Liver (tissue), 9 donors: ENCODE data around the gene ATR. TPM values are rescaled to one million over a fixed set of nuclear protein-coding genes. Genes with fewer than 3 reads are reported as not detected.

Source experiments
- DNase-seq: peaks from one replicate; pipeline ENCODE4 v3.0.0-alpha.2; 2017; ENCODE audit warnings: low spot score
- H3K27ac ChIP-seq, 2 donors: one replicate each; pipeline ENCODE4 v1.7.0; 2013; ENCODE audit warnings: inconsistent platforms in 2 of 2, low read length in 2 of 2, control low read depth in 1 of 2, low read depth in 1 of 2, mild to moderate bottlenecking in 1 of 2
- H3K27me3 ChIP-seq, 4 donors: one replicate each; pipeline versions ENCODE4 v1.6.1 to v1.7.0; 2013; ENCODE audit warnings: low read length in 3 of 4, inconsistent platforms in 1 of 4, mild to moderate bottlenecking in 1 of 4, moderate library complexity in 1 of 4; ENCODE audit not compliant: control insufficient read depth in 4 of 4, insufficient read depth in 4 of 4
- H3K36me3 ChIP-seq, 4 donors: one replicate each; pipeline versions ENCODE4 v1.6.1 to v1.7.0; 2013; ENCODE audit warnings: low read length in 3 of 4, mild to moderate bottlenecking in 3 of 4, low read depth in 1 of 4, moderate library complexity in 1 of 4; ENCODE audit not compliant: control insufficient read depth in 4 of 4, insufficient read depth in 3 of 4
- H3K4me1 ChIP-seq, 4 donors: one replicate each; pipeline versions ENCODE4 v1.6.1 to v1.7.0; 2013; ENCODE audit warnings: low read length in 3 of 4, mild to moderate bottlenecking in 3 of 4, moderate library complexity in 1 of 4; ENCODE audit not compliant: control insufficient read depth in 4 of 4, insufficient read depth in 4 of 4
- H3K4me3 ChIP-seq, 3 donors: one replicate each; pipeline versions ENCODE4 v1.6.1 to v1.7.0; 2013; ENCODE audit warnings: low read length in 3 of 3, control low read depth in 1 of 3, low read depth in 1 of 3, mild to moderate bottlenecking in 1 of 3
- H3K9ac ChIP-seq, 2 donors: one replicate each; pipeline ENCODE4 v1.7.0; 2013; ENCODE audit warnings: low read length in 2 of 2, mild to moderate bottlenecking in 2 of 2, moderate library complexity in 2 of 2, control low read depth in 1 of 2, low read depth in 1 of 2
- H3K9me3 ChIP-seq, 4 donors: one replicate each; pipeline versions ENCODE4 v1.6.1 to v1.7.0; 2013; ENCODE audit warnings: low read length in 3 of 4; ENCODE audit not compliant: control insufficient read depth in 4 of 4
- EGR1 ChIP-seq, 2 donors: IDR thresholded peaks; 2 replicates each; pipeline ENCODE4 v1.6.1; 2016 to 2018; ENCODE audit warnings: antibody characterized with exemption in 2 of 2, low read depth in 2 of 2
- FOXA1 ChIP-seq: IDR thresholded peaks from 2 replicates; pipeline ENCODE4 v1.6.1; 2016; ENCODE audit warnings: antibody characterized with exemption
- FOXA2 ChIP-seq: IDR thresholded peaks from 2 replicates; pipeline ENCODE4 v1.6.1; 2016; ENCODE audit warnings: antibody characterized with exemption
- GABPA ChIP-seq, 2 donors: IDR thresholded peaks in 1 of 2; conservative IDR thresholded peaks in 1 of 2; 2 replicates each; pipeline ENCODE4 v1.6.1; 2016; ENCODE audit warnings: antibody characterized with exemption in 2 of 2, mild to moderate bottlenecking in 1 of 2, moderate library complexity in 1 of 2
- HNF4A ChIP-seq, 2 donors: conservative IDR thresholded peaks; 2 replicates each; pipeline ENCODE4 v1.6.1; 2016; ENCODE audit warnings: antibody characterized with exemption in 2 of 2, mild to moderate bottlenecking in 2 of 2
- HNF4G ChIP-seq: IDR thresholded peaks from 2 replicates; pipeline ENCODE4 v1.6.1; 2016; ENCODE audit warnings: antibody characterized with exemption
- NR2F2 ChIP-seq: IDR thresholded peaks from 2 replicates; pipeline ENCODE4 v1.6.1; 2016; ENCODE audit warnings: antibody characterized with exemption
- RAD21 ChIP-seq, 2 donors: IDR thresholded peaks; 2 replicates each; pipeline ENCODE4 v1.6.1; 2016; ENCODE audit warnings: antibody characterized with exemption in 2 of 2, mild to moderate bottlenecking in 2 of 2
- RXRA ChIP-seq, 2 donors: IDR thresholded peaks; 2 replicates each; pipeline ENCODE4 v1.6.1; 2017 to 2018; ENCODE audit warnings: antibody characterized with exemption in 2 of 2, mild to moderate bottlenecking in 1 of 2
- SP1 ChIP-seq: IDR thresholded peaks from 2 replicates; pipeline ENCODE4 v1.6.1; 2018; ENCODE audit warnings: antibody characterized with exemption, mild to moderate bottlenecking
- YY1 ChIP-seq: IDR thresholded peaks from 2 replicates; pipeline ENCODE4 v1.6.1; 2016; ENCODE audit warnings: antibody characterized with exemption, mild to moderate bottlenecking
- WGBS: extraction: QIAGEN DNeasy Blood & Tissue Kit; methylation state at CpG from one replicate; pipeline ENCODE4 v1.1.7; 2013; 5-methylcytosine and 5-hydroxymethylcytosine counted together
- polyA plus RNA-seq, 2 donors: library from polyadenylated mRNA; stranded (reverse) in 1 of 2; unstranded in 1 of 2; fragments of 200-250 nt in 1 of 2; fragments of >200 nt in 1 of 2; fragmentation: Nextera tagmentation in 1 of 2; extraction: Ambion mirVana in 1 of 2; gene quantifications; one replicate each; pipeline versions ENCODE4 v1.2.1 to v1.2.3, GENCODE V29; 2013 to 2015
- total RNA-seq, 2 donors: library from RNA; depleted of rRNA; stranded (reverse); fragments of >200 nt; gene quantifications; one replicate each; pipeline ENCODE4 v1.2.3, GENCODE V29; 2014
- TF ChIP-seq, protein P1 (sequence below): IDR thresholded peaks from 2 replicates; pipeline ENCODE4 v1.6.1; 2016; ENCODE audit warnings: antibody characterized with exemption
- TF ChIP-seq, protein P2 (sequence below): fragments of 150-350 bp; IDR thresholded peaks from 2 replicates; pipeline ENCODE4 v1.5.1; 2017; ENCODE audit warnings: improper control_type of control experiment, low read depth, low read length; ENCODE audit not compliant: missing input control
- TF ChIP-seq, protein P3 (sequence below): IDR thresholded peaks from 2 replicates; pipeline ENCODE4 v1.6.1; 2016; ENCODE audit warnings: antibody characterized with exemption, mild to moderate bottlenecking
- TF ChIP-seq, protein P4 (sequence below): IDR thresholded peaks from 2 replicates; pipeline ENCODE4 v1.6.1; 2016; ENCODE audit warnings: antibody characterized with exemption
- TF ChIP-seq, protein P5 (sequence below): IDR thresholded peaks from 2 replicates; pipeline ENCODE4 v1.6.1; 2016; ENCODE audit warnings: antibody characterized with exemption
- donor health status: healthy.
- donor health status: healthy.
- donor health status: healthy.
- donor health status: healthy.
- donor health status: healthy.

The ATR gene
- total and polyA plus RNA-seq, 4 donors, result 5.0 to 21.5 (median 12.1) TPM

DNA sequence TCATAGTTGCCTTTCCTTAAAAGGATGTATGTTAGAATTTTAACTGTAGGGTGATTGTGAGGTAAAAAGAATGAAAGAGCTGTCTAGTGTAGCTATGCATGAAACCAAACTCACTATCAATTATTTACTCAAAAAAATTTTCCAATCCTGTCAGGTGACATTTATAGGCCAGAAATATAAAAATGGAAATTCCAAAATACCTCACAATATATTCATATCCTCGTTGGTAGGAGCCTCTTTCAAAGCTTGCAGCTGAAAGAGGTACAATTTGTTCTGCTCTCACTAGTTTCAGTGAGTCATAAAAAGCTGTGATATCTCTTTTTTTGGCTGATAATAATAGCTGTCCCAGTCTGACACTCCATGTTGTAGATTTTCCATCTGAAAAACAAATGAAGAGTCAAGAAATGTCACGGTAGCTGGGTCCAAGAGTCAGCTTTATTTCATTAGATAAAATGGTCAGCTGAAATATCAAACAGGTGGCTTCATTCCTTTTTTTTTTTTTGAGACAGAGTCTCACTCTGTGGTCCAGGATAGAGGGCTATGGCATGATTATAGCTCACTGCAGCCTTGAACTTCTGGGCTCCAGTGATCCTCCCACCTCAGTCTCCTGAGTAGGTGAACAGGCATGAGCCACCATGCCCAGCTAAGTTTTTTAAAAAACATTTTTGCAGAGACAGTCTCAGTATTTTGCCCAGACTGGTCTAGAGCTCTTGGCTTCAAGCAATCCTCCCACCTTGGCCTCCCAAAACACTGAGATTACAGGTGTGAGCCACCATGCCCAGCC, 79.9 kb downstream of the ATR start:
- H3K27ac ChIP-seq, result no peak overlapping the region
- no peaks in the 10 kb centered on the region for H3K9me3 ChIP-seq
- WGBS, result 86% methylated on average over 2 of the region's 2 CpGs
- H3K9ac ChIP-seq, result no peak overlapping the region
- H3K36me3 ChIP-seq, result peaks cover 4 to 20% (median 9%) of the 10 kb centered on the region in 4 donors
- no peak overlapping the region for H3K4me3 ChIP-seq
- no peak for DNase-seq
- TF ChIP-seq FOXA1 (no peak), EGR1 (IDR thresholded peaks at IDR 0.05; ENCODE audit: low read depth in 2 of 2) (no peak), FOXA2 (no peak), HNF4G (no peak), SP1 (no peak)
- TF ChIP-seq, protein P1, sequence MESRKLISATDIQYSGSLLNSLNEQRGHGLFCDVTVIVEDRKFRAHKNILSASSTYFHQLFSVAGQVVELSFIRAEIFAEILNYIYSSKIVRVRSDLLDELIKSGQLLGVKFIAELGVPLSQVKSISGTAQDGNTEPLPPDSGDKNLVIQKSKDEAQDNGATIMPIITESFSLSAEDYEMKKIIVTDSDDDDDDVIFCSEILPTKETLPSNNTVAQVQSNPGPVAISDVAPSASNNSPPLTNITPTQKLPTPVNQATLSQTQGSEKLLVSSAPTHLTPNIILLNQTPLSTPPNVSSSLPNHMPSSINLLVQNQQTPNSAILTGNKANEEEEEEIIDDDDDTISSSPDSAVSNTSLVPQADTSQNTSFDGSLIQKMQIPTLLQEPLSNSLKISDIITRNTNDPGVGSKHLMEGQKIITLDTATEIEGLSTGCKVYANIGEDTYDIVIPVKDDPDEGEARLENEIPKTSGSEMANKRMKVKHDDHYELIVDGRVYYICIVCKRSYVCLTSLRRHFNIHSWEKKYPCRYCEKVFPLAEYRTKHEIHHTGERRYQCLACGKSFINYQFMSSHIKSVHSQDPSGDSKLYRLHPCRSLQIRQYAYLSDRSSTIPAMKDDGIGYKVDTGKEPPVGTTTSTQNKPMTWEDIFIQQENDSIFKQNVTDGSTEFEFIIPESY, result no peak
- no peaks in the 10 kb centered on the region for H3K27me3 ChIP-seq
- no peaks in the 10 kb centered on the region for H3K4me1 ChIP-seq

DNA sequence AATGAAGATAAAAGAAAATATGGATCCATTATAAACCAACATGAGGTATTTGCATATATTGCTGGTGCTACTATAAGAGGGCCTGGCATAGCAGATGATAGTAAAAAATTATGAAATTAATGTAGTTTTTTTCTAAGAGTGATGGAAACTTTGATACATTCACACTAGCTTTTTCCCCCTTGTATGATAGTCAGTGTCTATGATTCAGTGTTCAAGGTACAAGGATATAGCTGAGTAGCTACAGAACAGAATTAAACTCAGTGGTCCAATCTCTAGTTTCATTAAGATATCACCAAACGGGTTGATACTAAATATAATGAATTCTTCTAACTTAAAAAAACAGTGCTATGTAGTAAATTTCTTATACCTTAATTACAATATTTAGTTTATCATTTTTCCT, 80.8 kb downstream of the ATR start:
- H3K36me3 ChIP-seq, result peaks cover 3 to 25% (median 10%) of the 10 kb centered on the region in 4 donors
- no peaks in the 10 kb centered on the region for H3K4me1 ChIP-seq
- no peak overlapping the region for H3K4me3 ChIP-seq
- no peak for TF ChIP-seq RXRA (IDR thresholded peaks at IDR 0.05)
- no peak for TF ChIP-seq HNF4A (conservative IDR thresholded peaks at IDR 0.05)
- no peak for TF ChIP-seq NR2F2
- TF ChIP-seq RAD21 (IDR thresholded peaks at IDR 0.05), result no peak
- TF ChIP-seq, protein P2, sequence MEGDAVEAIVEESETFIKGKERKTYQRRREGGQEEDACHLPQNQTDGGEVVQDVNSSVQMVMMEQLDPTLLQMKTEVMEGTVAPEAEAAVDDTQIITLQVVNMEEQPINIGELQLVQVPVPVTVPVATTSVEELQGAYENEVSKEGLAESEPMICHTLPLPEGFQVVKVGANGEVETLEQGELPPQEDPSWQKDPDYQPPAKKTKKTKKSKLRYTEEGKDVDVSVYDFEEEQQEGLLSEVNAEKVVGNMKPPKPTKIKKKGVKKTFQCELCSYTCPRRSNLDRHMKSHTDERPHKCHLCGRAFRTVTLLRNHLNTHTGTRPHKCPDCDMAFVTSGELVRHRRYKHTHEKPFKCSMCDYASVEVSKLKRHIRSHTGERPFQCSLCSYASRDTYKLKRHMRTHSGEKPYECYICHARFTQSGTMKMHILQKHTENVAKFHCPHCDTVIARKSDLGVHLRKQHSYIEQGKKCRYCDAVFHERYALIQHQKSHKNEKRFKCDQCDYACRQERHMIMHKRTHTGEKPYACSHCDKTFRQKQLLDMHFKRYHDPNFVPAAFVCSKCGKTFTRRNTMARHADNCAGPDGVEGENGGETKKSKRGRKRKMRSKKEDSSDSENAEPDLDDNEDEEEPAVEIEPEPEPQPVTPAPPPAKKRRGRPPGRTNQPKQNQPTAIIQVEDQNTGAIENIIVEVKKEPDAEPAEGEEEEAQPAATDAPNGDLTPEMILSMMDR, result no peak
- TF ChIP-seq, protein P3, sequence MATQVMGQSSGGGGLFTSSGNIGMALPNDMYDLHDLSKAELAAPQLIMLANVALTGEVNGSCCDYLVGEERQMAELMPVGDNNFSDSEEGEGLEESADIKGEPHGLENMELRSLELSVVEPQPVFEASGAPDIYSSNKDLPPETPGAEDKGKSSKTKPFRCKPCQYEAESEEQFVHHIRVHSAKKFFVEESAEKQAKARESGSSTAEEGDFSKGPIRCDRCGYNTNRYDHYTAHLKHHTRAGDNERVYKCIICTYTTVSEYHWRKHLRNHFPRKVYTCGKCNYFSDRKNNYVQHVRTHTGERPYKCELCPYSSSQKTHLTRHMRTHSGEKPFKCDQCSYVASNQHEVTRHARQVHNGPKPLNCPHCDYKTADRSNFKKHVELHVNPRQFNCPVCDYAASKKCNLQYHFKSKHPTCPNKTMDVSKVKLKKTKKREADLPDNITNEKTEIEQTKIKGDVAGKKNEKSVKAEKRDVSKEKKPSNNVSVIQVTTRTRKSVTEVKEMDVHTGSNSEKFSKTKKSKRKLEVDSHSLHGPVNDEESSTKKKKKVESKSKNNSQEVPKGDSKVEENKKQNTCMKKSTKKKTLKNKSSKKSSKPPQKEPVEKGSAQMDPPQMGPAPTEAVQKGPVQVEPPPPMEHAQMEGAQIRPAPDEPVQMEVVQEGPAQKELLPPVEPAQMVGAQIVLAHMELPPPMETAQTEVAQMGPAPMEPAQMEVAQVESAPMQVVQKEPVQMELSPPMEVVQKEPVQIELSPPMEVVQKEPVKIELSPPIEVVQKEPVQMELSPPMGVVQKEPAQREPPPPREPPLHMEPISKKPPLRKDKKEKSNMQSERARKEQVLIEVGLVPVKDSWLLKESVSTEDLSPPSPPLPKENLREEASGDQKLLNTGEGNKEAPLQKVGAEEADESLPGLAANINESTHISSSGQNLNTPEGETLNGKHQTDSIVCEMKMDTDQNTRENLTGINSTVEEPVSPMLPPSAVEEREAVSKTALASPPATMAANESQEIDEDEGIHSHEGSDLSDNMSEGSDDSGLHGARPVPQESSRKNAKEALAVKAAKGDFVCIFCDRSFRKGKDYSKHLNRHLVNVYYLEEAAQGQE, result no peak
- TF ChIP-seq, protein P4, sequence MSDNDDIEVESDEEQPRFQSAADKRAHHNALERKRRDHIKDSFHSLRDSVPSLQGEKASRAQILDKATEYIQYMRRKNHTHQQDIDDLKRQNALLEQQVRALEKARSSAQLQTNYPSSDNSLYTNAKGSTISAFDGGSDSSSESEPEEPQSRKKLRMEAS, result no peak
- no peak for TF ChIP-seq EGR1 (IDR thresholded peaks at IDR 0.05; ENCODE audit: low read depth in 2 of 2)
- TF ChIP-seq, protein P5, sequence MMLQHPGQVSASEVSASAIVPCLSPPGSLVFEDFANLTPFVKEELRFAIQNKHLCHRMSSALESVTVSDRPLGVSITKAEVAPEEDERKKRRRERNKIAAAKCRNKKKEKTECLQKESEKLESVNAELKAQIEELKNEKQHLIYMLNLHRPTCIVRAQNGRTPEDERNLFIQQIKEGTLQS, result no peak
- no peak for TF ChIP-seq GABPA (IDR thresholded peaks at IDR 0.05 in 1 of 2, conservative IDR thresholded peaks at IDR 0.05 in 1 of 2)
- TF ChIP-seq FOXA1, result no peak
- TF ChIP-seq, protein P1, result no peak
- TF ChIP-seq YY1, result no peak
- no peak for TF ChIP-seq FOXA2
- no peak for DNase-seq
- no peak overlapping the region for H3K9ac ChIP-seq
- no peaks in the 10 kb centered on the region for H3K27me3 ChIP-seq
- H3K9me3 ChIP-seq, result no peaks in the 10 kb centered on the region
- no peak overlapping the region for H3K27ac ChIP-seq
- 86% methylated on average over 1 of the region's 1 CpG for WGBS
